Fibroblast of lung (primary cell): ENCODE results near the gene C2orf76. TPM values are rescaled to one million over a fixed set of nuclear protein-coding genes. Genes with fewer than 3 reads are reported as not detected.

Experiments used
- DNase-seq, 2 donors: peaks; one replicate each; pipeline versions ENCODE4 v3.0.0 to v3.0.0-alpha.2; 2010; ENCODE audit warnings: low read depth in 2 of 2
- H2AFZ ChIP-seq: 2 replicates; pipeline ENCODE4 v1.5.1; 2012; ENCODE audit warnings: low read length, control low read depth, inconsistent platforms
- H3K27ac ChIP-seq: 2 replicates; pipeline ENCODE4 v1.5.1; 2011; ENCODE audit warnings: low read length, control low read depth; ENCODE audit not compliant: insufficient read depth
- H3K27me3 ChIP-seq: 2 replicates; pipeline ENCODE4 v1.5.1; 2011; ENCODE audit warnings: mild to moderate bottlenecking, low read length; ENCODE audit not compliant: control insufficient read depth, insufficient read depth
- H3K36me3 ChIP-seq: 2 replicates; pipeline ENCODE4 v1.5.1; 2011; ENCODE audit warnings: low read length; ENCODE audit not compliant: control insufficient read depth, insufficient read depth
- H3K4me1 ChIP-seq: 2 replicates; pipeline ENCODE4 v1.5.1; 2011; ENCODE audit warnings: low read length; ENCODE audit not compliant: control insufficient read depth, insufficient read depth; ENCODE audit errors: extremely low read depth
- H3K4me2 ChIP-seq: 2 replicates; pipeline ENCODE4 v1.5.1; 2011; ENCODE audit warnings: low read length, control low read depth; ENCODE audit not compliant: insufficient read depth; ENCODE audit errors: extremely low read depth
- H3K4me3 ChIP-seq, 4 experiments: fragments of 200-600 bp in 1 of 4; sonication (generic) in 1 of 4; replicated peaks in 1 of 4; 2 replicates each; pipeline ENCODE4 v1.5.1; 2011 to 2016; ENCODE audit warnings: low read length in 4 of 4, low read depth in 3 of 4, mild to moderate bottlenecking in 3 of 4, control low read depth in 2 of 4, inconsistent platforms in 1 of 4, mixed read lengths in 1 of 4; ENCODE audit not compliant: insufficient read depth in 1 of 4; ENCODE audit errors: control extremely low read depth in 1 of 4
- H3K79me2 ChIP-seq: 2 replicates; pipeline ENCODE4 v1.5.1; 2012; ENCODE audit warnings: mild to moderate bottlenecking, low read length, inconsistent platforms; ENCODE audit not compliant: control insufficient read depth, insufficient read depth
- H3K9ac ChIP-seq: 2 replicates; pipeline ENCODE4 v1.5.1; 2011; ENCODE audit warnings: mild to moderate bottlenecking, low read length, control low read depth; ENCODE audit not compliant: insufficient read depth
- H3K9me3 ChIP-seq: 2 replicates; pipeline ENCODE4 v1.5.1; 2012; ENCODE audit warnings: low read depth, low read length; ENCODE audit not compliant: control insufficient read depth, insufficient read depth
- H4K20me1 ChIP-seq: 2 replicates; pipeline ENCODE4 v1.5.1; 2011; ENCODE audit warnings: low read length; ENCODE audit not compliant: control insufficient read depth, insufficient read depth; ENCODE audit errors: extremely low read depth
- EZH2 ChIP-seq: IDR thresholded peaks from 2 replicates; pipeline ENCODE4 v1.5.1; 2012; ENCODE audit warnings: low read length, control low read depth, mild to moderate bottlenecking; ENCODE audit errors: missing control alignments
- polyA plus RNA-seq, 2 donors: library from polyadenylated mRNA; depleted of rRNA in 1 of 2; stranded (reverse) in 1 of 2; unstranded in 1 of 2; fragments of >200 nt; gene quantifications; 2 replicates each; pipeline ENCODE4 v1.2.1, GENCODE V29; 2011 to 2012; ENCODE audit warnings: missing spikeins in 1 of 2
- total RNA-seq: library from RNA; depleted of rRNA; stranded (reverse); fragments of >200 nt; gene quantifications from 2 replicates; pipeline ENCODE4 v1.2.1, GENCODE V29; 2014
- TF ChIP-seq, protein P1 (sequence below), 2 donors: IDR thresholded peaks in 1 of 2; conservative IDR thresholded peaks in 1 of 2; 1 replicate in 1 of 2; 2 replicates in 1 of 2; pipeline ENCODE4 v1.5.1; 2011 to 2012; ENCODE audit warnings: low read length in 2 of 2, control low read depth in 1 of 2, inconsistent platforms in 1 of 2, low read depth in 1 of 2, mild to moderate bottlenecking in 1 of 2

The C2orf76 gene
- total and polyA plus RNA-seq, 2 donors (not counting 1 experiment from before 2014, with no cell fraction given) = 14.6 to 17.8 TPM

DNA sequence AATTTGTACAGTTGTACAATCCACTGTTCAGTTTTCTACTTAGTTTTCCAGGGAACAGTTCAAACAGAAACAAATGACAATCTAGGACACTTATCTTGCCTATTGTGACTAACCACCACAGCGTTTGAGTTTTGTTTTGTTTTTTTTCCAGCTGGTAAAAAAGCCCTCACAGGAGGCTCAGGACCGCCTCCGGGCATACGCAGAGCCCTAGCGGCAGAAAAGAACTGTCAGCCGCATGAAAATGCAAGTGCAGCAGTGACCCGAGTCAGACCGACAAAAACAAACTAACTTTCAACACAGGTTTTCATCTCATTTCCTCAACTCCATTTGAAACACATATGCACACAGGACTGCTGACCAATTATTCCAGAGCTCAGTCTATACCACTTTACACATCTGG, 74.4 kb downstream of the C2orf76 start:
- no peak overlapping the region for H3K9ac ChIP-seq
- no peaks in the 10 kb centered on the region for H3K4me1 ChIP-seq
- H3K27ac ChIP-seq = no peak overlapping the region
- H3K79me2 ChIP-seq = no peaks in the 10 kb centered on the region
- no peaks in the 10 kb centered on the region for H3K9me3 ChIP-seq
- H4K20me1 ChIP-seq = no peaks in the 10 kb centered on the region
- H3K4me3 ChIP-seq = no peak overlapping the region
- H3K27me3 ChIP-seq = no peaks in the 10 kb centered on the region
- peak; percentile 25 to 47 for DNase-seq
- no peak overlapping the region for H2AFZ ChIP-seq
- H3K4me2 ChIP-seq = peak overlapping the region; percentile 23
- TF ChIP-seq, protein P1, sequence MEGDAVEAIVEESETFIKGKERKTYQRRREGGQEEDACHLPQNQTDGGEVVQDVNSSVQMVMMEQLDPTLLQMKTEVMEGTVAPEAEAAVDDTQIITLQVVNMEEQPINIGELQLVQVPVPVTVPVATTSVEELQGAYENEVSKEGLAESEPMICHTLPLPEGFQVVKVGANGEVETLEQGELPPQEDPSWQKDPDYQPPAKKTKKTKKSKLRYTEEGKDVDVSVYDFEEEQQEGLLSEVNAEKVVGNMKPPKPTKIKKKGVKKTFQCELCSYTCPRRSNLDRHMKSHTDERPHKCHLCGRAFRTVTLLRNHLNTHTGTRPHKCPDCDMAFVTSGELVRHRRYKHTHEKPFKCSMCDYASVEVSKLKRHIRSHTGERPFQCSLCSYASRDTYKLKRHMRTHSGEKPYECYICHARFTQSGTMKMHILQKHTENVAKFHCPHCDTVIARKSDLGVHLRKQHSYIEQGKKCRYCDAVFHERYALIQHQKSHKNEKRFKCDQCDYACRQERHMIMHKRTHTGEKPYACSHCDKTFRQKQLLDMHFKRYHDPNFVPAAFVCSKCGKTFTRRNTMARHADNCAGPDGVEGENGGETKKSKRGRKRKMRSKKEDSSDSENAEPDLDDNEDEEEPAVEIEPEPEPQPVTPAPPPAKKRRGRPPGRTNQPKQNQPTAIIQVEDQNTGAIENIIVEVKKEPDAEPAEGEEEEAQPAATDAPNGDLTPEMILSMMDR (conservative IDR thresholded peaks at IDR 0.05 in 1 of 2, IDR thresholded peaks at IDR 0.05 in 1 of 2; ENCODE audit: low read depth in 1 of 2, low read length in 2 of 2) = peak; percentile 27 to 55
- TF ChIP-seq EZH2 = no peak
- no peaks in the 10 kb centered on the region for H3K36me3 ChIP-seq

DNA sequence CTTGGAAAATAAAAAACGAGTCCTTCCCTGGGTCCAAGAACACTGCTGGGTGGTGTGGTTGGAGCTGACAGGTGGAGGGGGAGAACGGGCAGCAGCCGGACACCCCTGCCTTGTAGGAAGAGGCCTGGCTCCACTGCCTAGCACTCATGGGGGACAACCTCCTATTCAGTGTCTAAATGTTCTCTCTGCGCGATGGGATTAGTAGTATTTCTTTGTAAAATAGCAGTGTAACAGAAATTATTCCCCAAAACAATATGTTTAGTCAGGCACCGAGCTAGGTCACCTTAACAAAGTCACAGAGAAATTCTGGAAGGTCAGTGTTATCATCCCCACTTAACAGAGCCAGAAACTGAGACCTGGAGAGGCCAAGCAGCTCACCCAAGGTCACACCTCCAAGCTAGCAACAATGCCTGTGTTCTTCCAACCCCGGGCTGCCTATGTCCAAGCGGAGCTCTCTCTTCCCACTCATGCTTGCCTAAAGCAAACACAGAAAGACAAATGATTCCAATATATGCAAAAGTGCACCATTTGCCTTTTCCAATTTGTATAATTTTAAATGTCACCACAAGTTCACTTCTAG, 75.0 kb downstream of the C2orf76 start:
- Histone ChIP-seq H3K9ac (no peak overlapping the region), H3K27me3 (no peaks in the 10 kb centered on the region), H4K20me1 (no peaks in the 10 kb centered on the region), H3K4me3 (no peak overlapping the region), H3K4me1 (no peaks in the 10 kb centered on the region), H3K79me2 (no peaks in the 10 kb centered on the region), H3K27ac (no peak overlapping the region), H3K36me3 (no peaks in the 10 kb centered on the region), H2AFZ (no peak overlapping the region), H3K4me2 (no peak overlapping the region), H3K9me3 (no peaks in the 10 kb centered on the region)
- no peak for TF ChIP-seq EZH2
- TF ChIP-seq, protein P1 (conservative IDR thresholded peaks at IDR 0.05 in 1 of 2, IDR thresholded peaks at IDR 0.05 in 1 of 2; ENCODE audit: low read depth in 1 of 2, low read length in 2 of 2) = no peak
- no peak for DNase-seq

DNA sequence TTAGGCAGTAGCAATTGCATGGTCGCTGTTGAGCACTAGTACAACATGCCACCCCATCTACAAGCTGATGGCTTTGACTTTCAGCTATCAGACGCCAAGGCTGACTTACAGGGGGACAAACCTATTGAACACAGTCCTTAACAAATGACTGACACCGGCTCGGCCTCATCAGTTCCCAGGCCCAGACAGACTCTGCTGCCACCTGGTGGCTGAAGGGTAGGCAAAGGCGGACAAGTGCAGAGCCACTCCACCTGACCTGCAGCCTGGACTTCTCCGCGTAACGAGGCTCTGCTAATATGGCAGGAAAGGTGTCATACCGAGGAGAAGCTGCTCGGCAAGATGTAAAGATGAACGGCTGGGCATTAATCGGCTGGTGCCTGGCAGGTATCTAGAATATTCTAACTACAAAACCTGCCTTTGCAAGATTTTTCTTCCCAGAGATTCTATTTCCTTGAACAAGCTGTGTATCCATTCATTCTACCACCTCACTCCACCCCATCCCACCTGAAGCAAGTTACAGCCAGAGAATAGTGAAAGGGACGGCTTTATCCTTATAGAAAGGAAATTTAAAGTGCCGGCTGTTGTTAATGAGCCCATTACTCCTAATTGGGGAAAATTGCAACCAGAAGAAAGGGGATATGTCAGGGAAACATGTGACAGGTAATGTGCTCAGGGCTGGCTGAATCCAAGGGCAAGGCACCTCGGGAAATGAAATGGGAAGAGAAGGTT, 75.6 kb downstream of the C2orf76 start:
- Histone ChIP-seq H3K79me2 (no peaks in the 10 kb centered on the region), H3K27me3 (no peaks in the 10 kb centered on the region), H3K27ac (no peak overlapping the region), H3K36me3 (no peaks in the 10 kb centered on the region), H3K9me3 (no peaks in the 10 kb centered on the region), H2AFZ (no peak overlapping the region), H3K4me1 (no peaks in the 10 kb centered on the region), H4K20me1 (no peaks in the 10 kb centered on the region), H3K9ac (no peak overlapping the region), H3K4me3 (no peak overlapping the region), H3K4me2 (no peak overlapping the region)
- peak; percentile 17 to 36 for DNase-seq
- TF ChIP-seq, protein P1 (conservative IDR thresholded peaks at IDR 0.05 in 1 of 2, IDR thresholded peaks at IDR 0.05 in 1 of 2; ENCODE audit: low read depth in 1 of 2, low read length in 2 of 2) = peak; percentile 53 to 83
- TF ChIP-seq EZH2 = no peak
